KG1 (cell line): Measurements from ENCODE around the gene TBXA2R.
"Not testable (repeated sequence)": the region's sequence is repeated elsewhere in the genome, so short reads cannot be mapped to it uniquely, and the experiment has no call there.

Source experiments
- DNase-seq: peaks from one replicate; lab custom pipeline; 2025; lab: John Stamatoyannopoulos, UW

Gene TBXA2R

GRCh38 chr19:3639479-3639878 is 32.8 kb upstream of the TBXA2R start:
- DNase-seq = no peak

- no peak for DNase-seq
Observed at GRCh38 chr19:3638208-3639193, 31.8 kb upstream of the TBXA2R start.

- DNase-seq = no peak
Observed at GRCh38 chr19:3637621-3638020, 30.9 kb upstream of the TBXA2R start.

- DNase-seq = no peak
Observed at GRCh38 chr19:3636962-3637361, 30.3 kb upstream of the TBXA2R start.

GRCh38 chr19:3636506-3636905 is 29.8 kb upstream of the TBXA2R start:
- DNase-seq = no peak

GRCh38 chr19:3634496-3635045 is 27.9 kb upstream of the TBXA2R start:
- no peak for DNase-seq

- no peak for DNase-seq
Observed at GRCh38 chr19:3633559-3633988, 26.9 kb upstream of the TBXA2R start.

- no peak for DNase-seq
Observed at GRCh38 chr19:3632739-3633558, 26.3 kb upstream of the TBXA2R start.

GRCh38 chr19:3632098-3632497 is 25.4 kb upstream of the TBXA2R start:
- DNase-seq = no peak

- DNase-seq = no peak
Observed at GRCh38 chr19:3631053-3631861, 24.6 kb upstream of the TBXA2R start.

GRCh38 chr19:3628766-3629165 is 22.1 kb upstream of the TBXA2R start:
- DNase-seq = not testable (repeated sequence)

- no peak for DNase-seq
Observed at GRCh38 chr19:3627351-3627723, 20.7 kb upstream of the TBXA2R start.

GRCh38 chr19:3626473-3627350 is 20.0 kb upstream of the TBXA2R start, which contains the start of gene CACTIN:
Gene CACTIN (minus strand): TSS chr19:3626790. CDS start chr19:3626762, 28 bp downstream.
- peak; percentile 98 for DNase-seq

GRCh38 chr19:3625996-3626472 is 19.4 kb upstream of the TBXA2R start:
- no peak for DNase-seq

- no peak for DNase-seq
Observed at GRCh38 chr19:3623716-3624115, 17.0 kb upstream of the TBXA2R start.

GRCh38 chr19:3622224-3622623 is 15.5 kb upstream of the TBXA2R start:
- no peak for DNase-seq

- DNase-seq = no peak
Observed at GRCh38 chr19:3621689-3622088, 15.0 kb upstream of the TBXA2R start.

- DNase-seq = no peak
Observed at GRCh38 chr19:3620817-3621547, 14.3 kb upstream of the TBXA2R start.

GRCh38 chr19:3620145-3620816 is 13.6 kb upstream of the TBXA2R start:
- DNase-seq = no peak
